Upper lobe of left lung (tissue), 4 donors: ENCODE data around the gene SYK.

ENCODE experiments used
- CTCF ChIP-seq, 6 experiments: fragments of 450-650 bp in 4 of 6; fragments of 200-600 bp in 2 of 6; sonication (generic) in 2 of 6; IDR thresholded peaks; one replicate each; pipeline ENCODE4 v1.5.1; 2016 to 2019; ENCODE audit warnings: antibody characterized with exemption in 6 of 6
- EP300 ChIP-seq, 4 donors: sonication (generic); formaldehyde crosslinking; IDR thresholded peaks; one replicate each; pipeline ENCODE4 v1.5.1; 2017; ENCODE audit warnings: antibody characterized with exemption in 4 of 4, control low read depth in 2 of 4

- TF ChIP-seq CTCF (IDR thresholded peaks at IDR 0.05) (no peak), EP300 (IDR thresholded peaks at IDR 0.05) (no peak)
These were observed 59.2 kb downstream of the SYK start for GRCh38 chr9:90860826-90861225.
